Measurements from ENCODE around the gene MUC5B.

The MUC5B gene

DNA sequence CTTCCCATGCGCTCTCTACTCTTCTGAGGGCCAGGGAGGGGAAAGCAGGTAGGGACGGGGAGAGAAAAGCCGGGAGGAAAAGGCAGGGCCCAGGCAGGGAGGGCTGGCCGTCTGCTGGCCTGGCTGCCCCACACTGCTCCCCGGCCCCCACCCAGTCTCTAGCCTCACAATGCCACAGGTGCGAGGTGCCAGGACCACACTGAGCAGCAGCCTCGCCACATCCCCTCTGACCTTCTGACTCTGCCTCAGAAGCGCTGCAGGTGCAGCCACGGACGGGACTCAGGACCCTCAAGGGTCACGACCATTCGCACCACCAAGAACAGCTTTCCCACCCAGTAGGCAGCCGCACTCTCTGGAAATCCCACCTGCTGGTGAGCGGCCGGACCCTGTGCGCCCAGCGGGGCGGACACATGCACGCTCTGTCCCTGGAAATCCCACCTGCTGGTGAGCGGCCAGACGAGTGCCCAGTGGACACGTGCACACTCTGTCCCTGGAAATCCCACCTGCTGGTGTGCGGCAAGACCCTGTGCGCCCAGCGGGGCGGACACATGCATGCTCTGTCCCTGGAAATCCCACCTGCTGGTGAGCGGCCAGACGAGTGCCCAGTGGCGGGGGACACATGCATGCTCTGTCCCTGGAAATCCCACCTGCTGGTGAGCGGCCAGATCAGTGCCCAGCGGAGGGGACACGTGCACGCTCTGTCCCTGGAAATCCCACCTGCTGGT lies 66.5 kb downstream of the MUC5B start:
- DNase-seq: no peak

DNA sequence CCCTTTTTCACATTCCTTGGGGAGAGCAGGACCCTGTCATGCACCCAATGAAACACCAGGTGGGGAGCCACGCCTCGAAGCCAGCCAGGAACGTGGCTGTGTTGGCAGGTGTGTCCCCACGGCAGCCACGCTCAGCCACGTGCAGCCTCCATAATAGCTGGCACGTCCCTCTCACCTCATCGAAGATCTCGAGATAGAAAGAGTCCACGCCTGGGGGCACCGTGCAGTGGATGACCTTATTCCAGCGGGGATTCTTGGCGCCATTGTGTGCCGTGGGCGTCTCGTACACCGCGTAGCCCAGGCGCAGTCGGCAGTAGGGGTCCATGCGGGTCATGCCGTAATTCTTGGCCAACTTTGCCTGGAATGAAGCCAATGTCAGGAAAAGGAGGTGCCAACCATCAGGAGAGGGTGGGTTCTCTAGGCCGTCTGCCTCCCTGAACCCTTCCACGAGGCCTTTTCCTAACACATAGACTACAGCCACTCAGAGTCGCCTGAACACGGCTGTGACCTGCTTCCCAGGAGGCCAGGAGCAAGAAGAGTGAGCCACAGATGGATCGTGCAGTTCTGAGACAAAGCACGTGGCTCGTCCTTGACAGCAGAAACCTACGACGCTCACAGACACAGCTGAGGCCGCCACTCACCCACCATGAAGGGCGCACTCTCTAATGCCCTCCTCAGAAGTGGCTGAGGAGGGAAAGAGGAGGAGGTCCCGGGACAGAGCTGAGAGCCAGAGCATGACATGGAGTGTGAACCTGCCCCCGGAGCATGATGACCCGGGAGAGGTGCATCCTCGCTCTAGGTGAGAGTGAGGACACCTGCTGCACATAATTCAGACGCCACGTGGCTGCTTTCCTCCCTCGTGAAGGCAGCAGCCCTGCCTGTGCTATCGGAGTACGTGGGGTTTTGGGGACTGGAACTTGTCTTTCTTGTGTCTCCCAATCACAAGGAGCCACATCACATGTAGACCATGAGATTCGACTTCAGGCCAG lies 67.5 kb downstream of the MUC5B start:
- DNase-seq: no peak

DNA sequence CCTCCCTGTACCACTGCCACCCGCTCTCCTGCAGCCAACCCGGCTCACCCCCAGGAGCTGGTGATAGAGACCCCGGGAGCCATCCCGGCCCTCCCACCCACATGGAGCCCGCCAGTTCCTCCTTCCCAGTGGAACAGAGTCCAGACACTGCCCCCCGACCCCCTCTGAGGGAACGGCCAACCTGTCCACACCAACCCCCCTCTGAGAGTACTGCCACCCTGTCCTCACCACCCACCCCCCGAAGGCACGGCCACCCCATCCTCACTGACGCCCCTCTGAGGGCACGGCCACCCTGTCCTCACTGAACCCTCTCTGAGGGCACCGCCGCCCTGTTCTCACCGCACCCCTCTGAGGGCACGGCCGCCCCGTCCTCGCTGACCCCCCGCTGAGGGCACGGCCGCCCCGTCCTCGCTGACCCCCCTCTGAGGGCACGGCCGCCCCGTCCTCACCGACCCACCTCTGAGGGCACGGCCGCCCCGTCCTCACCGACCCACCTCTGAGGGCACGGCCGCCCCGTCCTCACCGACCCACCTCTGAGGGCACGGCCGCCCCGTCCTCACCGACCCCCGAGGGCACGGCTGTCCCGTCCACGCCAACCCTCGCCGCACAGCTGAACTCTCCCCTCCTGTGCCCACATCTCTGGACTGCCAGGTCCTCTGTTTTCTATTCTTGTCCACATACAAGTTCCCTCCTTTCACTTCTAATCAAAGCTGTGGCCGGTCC lies 68.6 kb downstream of the MUC5B start:
- DNase-seq: no peak

DNA sequence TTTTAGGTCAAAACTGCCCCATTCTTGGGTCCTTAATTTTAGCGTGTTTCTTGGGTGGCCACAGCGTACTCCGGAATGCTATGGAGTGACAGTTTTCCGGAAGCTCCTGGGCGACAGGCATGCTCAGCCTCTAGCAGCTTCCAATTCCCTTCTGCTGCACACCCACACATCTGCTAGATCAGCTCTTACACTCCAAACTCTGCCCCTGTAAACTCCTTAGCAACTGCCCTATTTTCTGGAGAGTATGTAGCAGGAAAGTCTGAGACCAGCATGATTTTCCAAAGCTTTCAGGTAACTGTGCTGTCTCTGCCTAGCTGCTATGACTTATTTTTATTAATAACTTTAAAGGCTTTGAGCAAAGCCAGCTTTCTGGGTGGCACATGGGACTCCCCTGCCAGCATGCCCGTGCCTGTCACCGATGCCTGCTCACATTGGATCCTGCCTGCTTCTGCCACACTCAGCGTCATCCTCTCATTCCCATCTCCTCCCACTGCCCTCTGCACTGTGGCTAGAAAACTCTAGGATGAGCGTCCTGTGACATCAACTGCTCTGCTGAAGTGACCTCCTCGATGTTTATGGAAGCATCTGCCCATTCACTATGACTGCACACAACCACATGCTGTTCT lies 69.3 kb downstream of the MUC5B start:
- DNase-seq: no peak

DNA sequence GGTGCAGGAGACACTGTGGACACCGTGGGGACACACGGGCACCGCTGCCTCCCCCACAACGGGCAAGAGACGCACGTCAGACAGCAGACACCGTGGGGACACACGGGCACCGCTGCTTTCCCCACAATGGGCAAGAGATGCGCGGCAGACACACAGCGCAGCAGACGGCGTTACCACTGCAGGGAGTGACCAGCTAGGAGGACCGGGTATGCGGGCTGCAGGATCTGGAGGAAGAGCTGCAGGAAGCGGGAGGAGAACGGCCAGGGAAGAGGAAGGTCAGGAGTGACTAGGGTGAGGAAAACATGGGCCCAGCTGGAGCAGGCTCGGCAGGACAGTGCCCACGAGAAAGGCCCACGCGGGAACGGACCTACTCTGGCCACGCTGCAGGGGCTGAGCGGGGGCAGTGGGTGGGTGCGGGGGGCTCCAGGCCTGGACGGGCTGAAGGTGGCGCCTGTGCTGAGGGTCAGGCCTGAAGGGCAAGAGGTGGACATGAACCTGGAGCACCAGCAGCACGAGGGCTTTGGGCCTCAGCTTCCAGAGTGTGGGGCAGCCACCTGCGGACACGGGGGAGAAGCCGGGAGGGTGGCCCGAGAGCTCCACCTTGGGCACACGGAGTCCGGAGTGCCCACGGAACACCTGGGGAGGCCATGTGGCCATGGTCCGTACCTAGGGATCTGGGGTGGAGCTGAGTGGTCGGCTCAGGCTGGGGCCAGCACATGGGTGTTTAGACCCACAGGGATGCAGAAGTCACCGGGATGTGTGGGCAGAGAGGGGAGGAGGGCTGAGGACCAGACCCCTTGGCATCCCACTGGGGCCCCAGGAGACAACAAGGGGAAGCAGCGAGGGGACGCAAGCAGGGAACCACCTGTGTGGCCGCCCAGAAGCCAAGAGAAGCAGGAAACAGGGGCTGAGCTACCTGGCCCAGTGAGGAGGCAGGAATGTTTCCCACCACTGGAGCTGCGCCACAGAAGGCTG lies 70.1 kb downstream of the MUC5B start:
- DNase-seq: no peak

DNA sequence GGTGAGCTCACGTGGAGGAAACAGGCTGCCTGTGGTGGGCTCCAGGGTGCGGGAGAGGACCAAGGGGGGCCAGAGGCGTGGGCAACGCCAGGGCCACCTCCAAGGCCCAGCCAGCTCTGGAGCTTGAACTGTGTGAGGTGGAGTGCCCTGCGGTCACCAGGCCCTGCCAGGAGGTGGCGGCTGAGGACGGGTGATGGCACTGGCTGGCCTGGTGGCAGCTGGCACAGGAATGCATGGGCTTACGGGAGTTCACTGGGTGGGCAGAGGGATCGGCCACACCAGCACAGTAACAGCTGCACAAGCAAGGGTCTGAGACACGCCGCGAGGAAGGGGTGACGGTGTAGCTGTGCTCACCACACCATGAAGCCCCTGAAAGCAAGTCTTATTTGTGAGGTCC lies 70.8 kb downstream of the MUC5B start:
- DNase-seq: no peak

DNA sequence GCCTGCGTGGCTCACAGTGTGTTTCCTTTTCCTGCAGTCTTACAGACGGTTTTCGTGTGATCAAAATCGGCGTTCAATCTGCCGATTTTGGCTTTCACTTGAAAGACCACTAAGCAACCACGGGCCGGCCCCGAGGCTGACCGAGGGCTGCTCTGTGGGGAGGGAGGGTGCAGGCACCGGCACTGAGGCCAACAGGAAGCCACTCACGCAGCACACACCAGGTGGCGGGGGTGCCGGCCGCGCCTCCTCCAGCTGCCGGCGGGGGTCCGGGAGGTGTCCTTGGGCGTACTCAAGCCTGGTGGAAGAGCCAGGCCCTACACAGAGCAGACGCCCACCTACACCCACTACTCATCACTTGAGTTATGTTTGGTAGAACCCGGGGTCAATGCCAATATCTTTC lies 72.2 kb downstream of the MUC5B start:
- DNase-seq: no peak

DNA sequence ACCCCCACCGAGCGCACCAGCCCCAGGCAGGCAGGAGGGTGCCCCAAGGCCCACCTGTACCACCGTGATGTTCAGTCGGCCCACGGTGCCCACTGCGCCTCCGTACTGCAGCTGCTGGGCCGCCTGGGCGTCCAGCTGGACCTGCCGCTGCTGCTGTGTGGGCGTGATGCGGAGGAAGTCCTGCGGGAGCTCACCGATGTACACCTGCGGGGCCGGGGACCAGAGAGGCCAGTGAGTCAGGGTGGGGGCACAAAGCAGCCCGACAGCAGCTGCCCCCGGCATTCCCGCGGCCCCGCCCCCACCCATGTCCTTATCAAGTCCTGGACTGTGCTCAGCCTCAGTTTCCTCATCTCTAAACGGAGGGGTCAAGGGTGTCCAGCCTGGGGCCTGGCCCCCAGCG lies 72.7 kb downstream of the MUC5B start:
- DNase-seq: no peak

DNA sequence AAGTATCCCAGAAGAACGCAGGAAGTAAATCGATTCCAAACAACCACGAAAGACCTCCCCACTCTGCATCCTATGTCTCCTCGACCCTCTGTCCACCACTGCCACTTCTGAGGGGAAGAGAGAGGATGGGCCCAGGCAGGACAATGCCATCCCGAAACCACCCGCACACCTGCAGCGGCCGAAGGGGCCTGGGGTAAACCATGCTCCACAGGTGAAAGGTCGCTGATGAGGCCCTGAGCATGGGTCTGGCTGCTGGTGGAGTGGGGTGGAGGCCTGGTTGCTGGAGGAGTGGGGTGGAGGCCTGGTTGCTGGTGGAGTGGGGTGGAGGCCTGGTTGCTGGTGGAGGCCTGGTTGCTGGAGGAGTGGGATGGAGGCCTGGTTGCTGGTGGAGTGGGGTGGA lies 73.4 kb downstream of the MUC5B start:
- no peak for DNase-seq

DNA sequence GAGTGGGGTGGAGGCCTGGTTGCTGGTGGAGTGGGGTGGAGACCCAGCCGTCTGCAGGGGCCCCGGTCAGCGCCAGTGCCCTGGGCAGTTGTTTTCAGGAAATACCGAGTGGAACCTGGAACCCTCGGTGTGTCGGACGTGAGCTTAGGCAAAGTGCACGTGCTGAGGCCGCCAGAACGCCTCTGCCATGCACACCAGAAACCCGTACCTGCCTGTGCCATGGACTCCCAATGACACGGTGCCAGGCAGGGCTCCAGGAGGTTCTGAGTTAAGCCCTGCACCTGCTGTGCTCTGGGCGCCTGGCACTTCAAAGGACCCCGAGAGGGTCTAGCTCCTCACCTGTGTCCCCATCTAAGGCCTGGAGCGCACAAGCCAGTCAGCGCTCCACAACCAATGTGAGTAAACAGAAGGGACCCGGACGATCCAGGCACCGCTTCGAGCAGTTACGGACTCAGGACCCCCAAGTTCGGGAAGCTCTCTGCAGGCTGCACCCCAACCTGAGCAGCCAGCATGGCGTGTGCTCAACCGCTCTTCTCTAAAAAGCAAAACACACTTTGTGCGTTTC lies 74.2 kb downstream of the MUC5B start:
- DNase-seq: peak; percentile 30

DNA sequence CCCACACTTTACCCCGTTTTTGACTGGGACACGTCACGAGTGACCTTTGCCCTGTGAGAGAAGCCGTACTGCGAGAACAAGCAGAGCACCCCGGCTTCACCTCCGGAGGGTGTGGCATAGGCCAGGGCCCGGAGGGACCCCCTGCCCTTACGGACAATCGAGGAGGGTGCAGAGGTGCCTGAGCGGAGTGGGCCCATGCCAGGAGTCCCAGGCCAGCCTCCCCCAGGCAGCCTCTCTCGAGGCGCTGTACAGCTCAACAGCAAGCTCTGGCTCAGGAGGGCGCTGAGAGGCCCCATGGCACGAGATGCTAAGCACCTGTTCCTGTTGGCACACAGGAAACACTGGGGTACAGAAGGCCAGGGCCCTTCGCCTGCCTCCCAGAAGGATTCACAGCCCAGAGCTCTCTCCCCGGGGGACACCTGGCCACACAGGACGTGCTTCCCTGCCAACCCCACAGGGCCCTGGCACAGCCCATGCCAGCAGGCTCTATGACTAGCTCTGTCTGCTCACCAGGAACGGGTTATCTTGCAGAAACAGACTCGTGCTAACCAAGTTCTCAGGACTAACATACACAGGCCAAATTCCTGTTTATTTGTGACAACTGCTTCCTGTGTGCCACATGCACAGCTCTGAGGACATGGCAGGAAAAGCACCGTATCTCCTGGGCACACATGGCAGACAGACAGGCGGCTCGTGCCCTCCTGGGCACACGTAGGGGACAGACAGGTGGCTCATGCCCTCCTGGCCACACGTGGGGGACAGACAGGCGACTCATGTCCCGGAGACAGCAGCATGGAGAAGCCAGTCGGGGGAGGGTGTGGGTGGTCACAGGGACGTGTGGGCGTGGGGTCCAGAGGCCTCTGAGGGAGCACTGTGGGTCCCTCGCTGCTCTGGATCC lies 75.0 kb downstream of the MUC5B start:
- DNase-seq: peak; percentile 32

DNA sequence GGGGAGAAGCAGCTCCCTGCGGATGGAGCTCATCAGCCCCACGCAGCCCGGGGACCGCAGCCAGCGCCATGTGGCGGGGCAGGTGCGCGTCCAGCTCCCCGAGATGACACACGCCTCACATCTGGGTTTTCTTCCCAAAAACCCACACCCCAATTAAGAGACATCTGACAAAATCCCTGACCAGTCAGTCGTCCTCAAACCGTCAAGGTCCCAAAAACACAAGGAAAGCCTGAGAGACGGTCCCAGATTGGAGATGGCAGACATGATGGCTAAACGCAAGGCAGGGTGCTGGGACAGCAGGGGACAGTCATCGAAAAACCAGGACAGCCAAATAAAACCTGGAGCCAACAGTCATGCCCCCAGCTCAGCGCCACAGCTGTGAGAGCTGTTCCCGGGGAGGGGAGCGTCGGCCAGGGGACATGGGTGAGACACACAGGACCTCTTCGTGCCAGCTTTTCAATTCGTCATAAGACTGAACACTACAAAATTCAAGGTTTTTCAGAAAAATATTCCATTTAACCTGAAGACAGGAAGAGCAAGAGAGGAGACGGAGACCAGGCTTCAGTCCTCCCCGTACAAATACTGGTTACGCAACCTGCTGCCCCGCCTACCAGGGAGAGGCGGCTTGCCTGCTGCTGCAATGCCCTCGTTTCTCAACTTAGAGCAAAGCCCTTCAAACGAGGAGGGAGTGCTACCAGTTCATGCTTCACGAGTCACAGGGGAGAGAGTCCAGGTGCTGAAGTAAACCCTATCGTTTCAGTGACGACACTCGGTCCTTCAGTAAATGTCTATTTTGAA lies 76.0 kb downstream of the MUC5B start:
- peak; percentile 48 for DNase-seq

DNA sequence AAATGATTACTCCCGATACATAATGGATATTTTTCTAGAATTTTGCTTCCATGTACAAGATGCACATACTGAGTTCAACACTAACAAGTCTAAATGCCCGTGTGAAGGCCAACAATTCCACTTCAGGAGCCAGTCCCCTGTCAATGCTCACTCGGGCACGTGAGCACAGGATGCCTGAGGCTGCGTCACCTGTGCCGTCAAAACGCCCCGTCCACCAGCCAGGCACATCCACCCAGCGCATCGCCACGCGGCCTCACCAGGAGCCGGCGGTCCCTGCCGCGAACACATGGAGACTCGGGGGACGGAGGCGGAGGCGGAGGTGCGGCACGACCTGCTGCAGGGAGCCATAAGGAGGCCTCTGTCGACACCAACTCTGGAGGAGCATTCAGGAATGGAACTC lies 76.8 kb downstream of the MUC5B start:
- DNase-seq: peak; percentile 28

DNA sequence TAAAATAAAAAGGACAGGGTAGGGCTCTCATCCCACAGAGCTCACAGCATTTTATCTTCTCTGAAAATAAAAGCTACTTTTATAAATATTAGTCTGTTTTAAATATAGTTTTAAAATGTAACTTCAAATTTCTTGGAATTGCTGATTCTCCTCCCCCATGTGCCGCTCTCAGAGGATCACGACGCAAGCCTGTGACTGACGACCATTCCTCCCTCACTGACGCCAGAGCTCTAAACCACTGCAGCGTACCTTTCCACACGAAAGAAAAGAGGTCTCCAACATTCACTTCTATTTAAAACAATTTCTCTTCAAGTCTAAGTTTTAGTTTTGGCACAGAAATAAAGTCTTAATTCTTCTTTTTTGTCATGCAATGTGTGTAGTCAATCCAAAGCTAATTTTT lies 77.3 kb downstream of the MUC5B start:
- DNase-seq: no peak

DNA sequence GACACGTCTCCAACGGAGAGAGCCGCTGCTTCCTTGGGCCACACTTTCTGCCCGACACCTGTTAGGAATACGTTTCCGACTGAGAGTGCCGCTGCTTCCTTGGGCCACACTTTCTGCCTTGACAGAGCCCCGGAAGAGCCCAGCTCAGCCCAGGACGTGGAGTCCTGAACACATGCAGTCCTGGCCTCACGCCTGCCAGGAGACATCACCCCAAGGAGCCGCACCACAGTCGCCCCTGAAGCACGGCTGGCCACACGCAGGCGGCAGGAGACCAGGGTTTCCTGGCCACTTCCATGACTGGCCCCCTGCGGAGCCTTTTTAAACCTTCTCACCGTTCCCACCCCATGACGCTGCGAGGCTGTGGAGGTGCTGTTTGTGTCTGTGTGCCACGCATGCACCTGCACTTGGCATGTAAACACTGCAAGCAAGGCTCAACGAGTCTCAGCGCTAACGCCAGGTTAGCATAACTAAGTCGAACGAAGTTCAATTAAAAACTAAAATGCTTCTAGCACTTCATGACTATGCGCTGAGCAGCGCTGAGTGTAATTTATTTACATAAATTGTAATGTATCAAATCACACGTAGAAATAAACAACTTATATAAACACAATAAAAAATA lies 77.8 kb downstream of the MUC5B start:
- peak; percentile 33 for DNase-seq

DNA sequence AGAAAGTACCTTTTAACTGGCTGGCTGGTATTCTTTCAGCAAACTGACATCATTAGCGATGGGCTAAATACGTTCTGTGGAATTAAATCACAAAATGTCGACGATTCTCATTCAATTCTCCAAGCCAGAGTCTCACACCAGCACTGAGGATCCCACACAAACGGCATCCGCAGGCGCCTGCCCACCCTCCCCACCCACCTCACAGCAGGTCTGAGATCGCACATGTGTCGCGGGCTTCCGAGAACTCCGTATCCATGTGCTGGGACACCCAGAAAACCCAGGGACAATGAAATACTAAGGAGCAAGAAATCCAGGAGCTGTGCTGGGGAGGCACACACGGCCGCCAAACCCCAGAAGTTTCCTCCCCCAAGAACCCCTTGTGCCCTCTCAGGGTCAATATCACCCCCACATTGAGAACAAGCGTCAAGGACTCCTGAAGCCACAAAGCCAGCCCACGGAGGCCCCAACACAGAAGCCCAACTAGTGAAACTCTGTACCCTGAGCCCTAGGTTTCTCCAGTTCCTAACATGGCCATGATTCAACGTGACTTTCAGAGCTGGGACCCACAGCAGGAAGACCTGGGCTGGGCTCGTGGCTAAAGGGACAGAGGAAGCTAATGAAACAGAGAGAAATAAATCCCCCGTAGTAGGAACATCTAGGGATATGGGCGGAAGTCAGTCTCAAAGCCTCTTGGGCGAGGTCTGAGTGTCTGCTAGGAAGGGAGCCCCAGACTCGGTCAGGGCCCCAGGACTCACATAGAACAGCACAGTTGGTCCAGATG lies 78.5 kb downstream of the MUC5B start:
- peak; percentile 30 for DNase-seq

DNA sequence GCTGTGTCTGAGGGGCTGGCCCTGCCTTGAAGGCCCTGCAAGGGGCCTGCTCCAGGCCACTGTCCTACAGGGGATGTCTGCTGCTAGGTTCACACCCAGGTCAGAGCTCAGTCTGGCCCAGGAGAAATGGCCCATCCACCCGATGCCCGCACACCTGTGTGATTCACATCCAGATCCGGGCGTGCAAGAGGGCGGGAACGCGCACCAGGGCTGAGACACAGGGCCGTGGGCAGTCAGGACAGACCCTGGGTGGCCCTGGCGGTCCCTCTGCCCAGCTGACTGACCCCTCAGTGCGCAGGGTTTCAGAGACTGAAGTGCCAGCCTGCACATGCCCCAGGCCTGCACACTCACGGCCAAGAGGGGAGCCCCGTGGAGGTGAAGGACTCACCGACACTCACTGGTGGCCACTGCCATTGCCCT lies 79.2 kb downstream of the MUC5B start:
- DNase-seq: peak; percentile 30

Measured in right forelimb (tissue), 1 donor.